Endothelial cell (in vitro differentiated cells): Measurements from ENCODE around the gene KPNA1. TPM values are rescaled to one million over a fixed set of nuclear protein-coding genes. Genes with fewer than 3 reads are reported as not detected.

Experiments
- DNase-seq: peaks from one replicate; pipeline ENCODE4 v3.0.0; 2021; ENCODE audit warnings: low spot score
- H3K27ac Mint-ChIP-seq: one replicate; pipeline ENCODE4 v1.8.0; 2021; ENCODE audit warnings: mixed read lengths, inconsistent platforms; ENCODE audit not compliant: unreplicated experiment
- H3K27me3 Mint-ChIP-seq: one replicate; pipeline ENCODE4 v1.8.0; 2021; ENCODE audit warnings: mild to moderate bottlenecking, moderate library complexity, mixed read lengths, inconsistent platforms; ENCODE audit not compliant: unreplicated experiment
- H3K36me3 Mint-ChIP-seq: one replicate; pipeline ENCODE4 v1.8.0; 2021; ENCODE audit warnings: mild to moderate bottlenecking, low read depth, mixed read lengths, inconsistent platforms; ENCODE audit not compliant: unreplicated experiment
- H3K4me1 Mint-ChIP-seq: one replicate; pipeline ENCODE4 v1.8.0; 2021; ENCODE audit warnings: mild to moderate bottlenecking, mixed read lengths, inconsistent platforms; ENCODE audit not compliant: unreplicated experiment
- H3K4me3 Mint-ChIP-seq: one replicate; pipeline ENCODE4 v1.8.0; 2021; ENCODE audit warnings: mild to moderate bottlenecking, mixed read lengths, inconsistent platforms; ENCODE audit not compliant: unreplicated experiment
- H3K9me3 Mint-ChIP-seq: one replicate; pipeline ENCODE4 v1.8.0; 2021; ENCODE audit warnings: mixed read lengths, inconsistent platforms; ENCODE audit not compliant: unreplicated experiment
- CTCF ChIP-seq: fragments of 200-600 bp; sonication (generic); IDR thresholded peaks from one replicate; pipeline ENCODE4 v1.5.0; 2021; ENCODE audit warnings: antibody characterized with exemption; ENCODE audit not compliant: unreplicated experiment
- total RNA-seq: library from RNA; stranded (reverse); fragmentation: NEBNext Ultra II Directional; extraction: Animal tissue kit (Norgen Biotek cat#: 25700); gene quantifications from one replicate; pipeline ENCODE4 v1.2.1, GENCODE V29; 2021; ENCODE audit not compliant: unreplicated experiment

KPNA1 gene
- total RNA-seq, 1 donor from 2014 or later, result 87.2 TPM

GRCh38 chr3:122523317-122523716 is 8.6 kb upstream of the KPNA1 start:
- DNase-seq, result no peak
- no peaks in the 10 kb centered on the region for H3K27me3 Mint-ChIP-seq
- no peaks in the 10 kb centered on the region for H3K4me1 Mint-ChIP-seq
- H3K27ac Mint-ChIP-seq, result no peak overlapping the region
- no peak overlapping the region for H3K4me3 Mint-ChIP-seq
- no peaks in the 10 kb centered on the region for H3K9me3 Mint-ChIP-seq
- no peaks in the 10 kb centered on the region for H3K36me3 Mint-ChIP-seq
- no peak for TF ChIP-seq CTCF

- no peak for DNase-seq
- no peak for TF ChIP-seq CTCF
- H3K4me3 Mint-ChIP-seq, result no peak overlapping the region
- no peaks in the 10 kb centered on the region for H3K9me3 Mint-ChIP-seq
- H3K27ac Mint-ChIP-seq, result no peak overlapping the region
- no peaks in the 10 kb centered on the region for H3K27me3 Mint-ChIP-seq
- no peaks in the 10 kb centered on the region for H3K4me1 Mint-ChIP-seq
- no peaks in the 10 kb centered on the region for H3K36me3 Mint-ChIP-seq
Observed at GRCh38 chr3:122520861-122521260, 6.1 kb upstream of the KPNA1 start.

GRCh38 chr3:122519693-122520092 is 5.0 kb upstream of the KPNA1 start:
- Mint-ChIP-seq H3K27ac (no peak overlapping the region), H3K4me1 (peaks cover 3% of the 10 kb centered on the region), H3K9me3 (no peaks in the 10 kb centered on the region), H3K4me3 (no peak overlapping the region), H3K36me3 (no peaks in the 10 kb centered on the region), H3K27me3 (no peaks in the 10 kb centered on the region)
- TF ChIP-seq CTCF, result no peak
- no peak for DNase-seq

- Mint-ChIP-seq H3K9me3 (no peaks in the 10 kb centered on the region), H3K27me3 (peaks cover 3% of the 10 kb centered on the region), H3K4me1 (peaks cover 12% of the 10 kb centered on the region), H3K27ac (no peak overlapping the region), H3K36me3 (no peaks in the 10 kb centered on the region), H3K4me3 (no peak overlapping the region)
- TF ChIP-seq CTCF, result no peak
- DNase-seq, result no peak
Observed at GRCh38 chr3:122516846-122517360, 2.2 kb upstream of the KPNA1 start.

GRCh38 chr3:122515870-122516269 is 1.1 kb upstream of the KPNA1 start:
- H3K36me3 Mint-ChIP-seq, result no peaks in the 10 kb centered on the region

More at GRCh38 chr3:122515870-122516269, 1.1 kb upstream of the KPNA1 start:
- no peaks in the 10 kb centered on the region for H3K9me3 Mint-ChIP-seq
- peaks cover 20% of the 10 kb centered on the region for H3K4me1 Mint-ChIP-seq
- H3K4me3 Mint-ChIP-seq, result no peak overlapping the region
- DNase-seq, result no peak
- no peak for TF ChIP-seq CTCF
- H3K27ac Mint-ChIP-seq, result no peak overlapping the region
- peaks cover 3% of the 10 kb centered on the region for H3K27me3 Mint-ChIP-seq
